GM19328 (cell line): ENCODE results near the gene TLCD2.
A peak's percentile ranks its signal among the peaks of the same experiment; 100 is the strongest.
"Not testable (repeated sequence)": the region's sequence is repeated elsewhere in the genome, so short reads cannot be mapped to it uniquely, and the experiment has no call there.

Experiments
- ATAC-seq: cut with Tn5 transposase; IDR thresholded peaks from one replicate; pipeline ENCODE4 v1.9.1; 2021; ENCODE audit warnings: mild to moderate bottlenecking, moderate library complexity; ENCODE audit not compliant: unreplicated experiment

The TLCD2 gene

DNA sequence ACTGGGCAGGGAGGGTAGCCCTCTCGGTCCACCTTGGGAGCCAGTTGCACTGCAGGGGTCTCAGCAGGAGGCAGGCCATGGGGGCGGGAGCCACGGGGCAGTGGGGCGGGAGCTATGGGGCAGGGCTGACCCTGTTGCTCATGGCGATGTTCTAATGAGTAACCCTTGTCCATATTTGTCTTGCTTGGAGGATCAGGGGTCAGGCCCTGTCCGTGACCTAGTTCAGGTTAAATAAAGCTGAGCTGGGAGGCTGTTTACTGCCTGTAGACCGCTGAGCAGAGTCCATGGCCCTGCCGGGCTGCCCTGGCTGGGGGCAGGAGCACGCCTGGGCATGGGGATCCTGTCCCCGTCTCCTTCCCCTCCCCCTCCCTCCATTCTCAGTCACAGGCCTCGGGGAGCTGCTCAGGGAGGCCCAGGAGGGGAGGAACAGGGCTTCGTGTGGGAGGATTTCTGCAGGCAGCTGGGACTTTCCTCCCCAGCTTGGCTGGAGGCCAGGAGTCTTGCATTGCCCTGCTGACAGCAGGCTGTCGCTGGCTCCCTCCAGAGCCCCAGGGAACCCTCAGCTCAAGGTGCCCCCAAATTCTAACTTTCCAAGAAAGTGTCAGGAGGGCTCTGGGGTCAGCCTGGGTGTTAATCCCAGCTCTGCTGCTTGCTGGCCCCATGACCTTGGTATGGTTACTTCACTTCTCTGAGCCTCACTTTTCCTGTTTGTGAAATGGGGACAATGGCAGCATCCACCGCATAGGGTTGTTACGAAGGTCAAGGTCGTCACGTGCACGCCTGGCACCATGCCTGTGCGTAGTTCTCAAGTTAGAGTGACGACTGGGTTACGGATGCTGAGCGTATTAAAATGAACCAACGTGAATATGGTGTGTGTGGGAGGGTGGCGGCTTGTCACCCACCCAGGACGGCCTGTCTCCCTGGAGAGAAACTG is 26.4 kb upstream of the TLCD2 start:
- no peak for ATAC-seq

DNA sequence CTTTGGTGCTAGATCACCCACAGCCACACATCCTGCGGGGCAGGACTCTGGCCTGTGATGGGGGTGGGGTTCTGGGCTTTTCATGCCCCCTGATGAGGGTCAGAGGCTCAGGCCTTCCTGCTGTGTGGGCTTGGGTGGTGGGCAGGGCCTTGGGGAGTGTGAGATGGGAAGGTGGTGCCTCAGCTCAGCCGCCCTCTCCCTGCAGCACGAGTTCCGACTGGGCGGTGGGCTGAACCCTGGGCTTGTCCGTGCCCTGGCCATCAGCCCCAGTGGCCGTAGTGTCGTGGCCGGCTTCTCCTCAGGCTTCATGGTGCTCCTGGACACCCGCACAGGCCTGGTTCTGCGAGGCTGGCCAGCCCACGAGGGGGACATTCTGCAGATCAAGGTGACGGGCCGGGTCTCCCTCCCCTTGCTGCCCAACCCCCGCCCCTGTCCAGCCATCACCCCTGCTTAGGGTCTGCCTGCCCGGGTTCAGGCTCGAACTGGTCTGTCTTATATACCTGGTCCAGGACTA is 25.7 kb upstream of the TLCD2 start:
- no peak for ATAC-seq

DNA sequence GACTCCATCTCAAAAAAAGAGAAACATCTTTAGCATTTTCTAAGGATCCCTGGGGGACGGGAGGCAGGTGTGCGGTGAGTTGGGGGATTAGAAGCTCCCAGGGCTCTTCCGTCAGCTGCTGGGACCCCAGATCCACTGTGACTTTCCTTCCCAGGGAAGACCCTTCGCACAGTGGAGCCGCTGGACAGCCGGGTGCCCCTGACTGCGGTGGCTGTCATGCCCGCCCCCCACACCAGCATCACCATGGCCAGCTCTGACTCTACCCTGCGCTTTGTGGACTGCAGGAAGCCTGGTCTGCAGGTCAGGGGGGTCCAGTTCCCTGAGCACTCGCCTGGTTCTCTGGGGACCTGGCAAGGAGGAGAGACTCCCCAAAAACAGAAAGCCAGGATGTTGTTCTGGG is 25.2 kb upstream of the TLCD2 start:
- no peak for ATAC-seq

GRCh38 chr17:1733759-1734158 is 23.6 kb upstream of the TLCD2 start:
- ATAC-seq: no peak

DNA sequence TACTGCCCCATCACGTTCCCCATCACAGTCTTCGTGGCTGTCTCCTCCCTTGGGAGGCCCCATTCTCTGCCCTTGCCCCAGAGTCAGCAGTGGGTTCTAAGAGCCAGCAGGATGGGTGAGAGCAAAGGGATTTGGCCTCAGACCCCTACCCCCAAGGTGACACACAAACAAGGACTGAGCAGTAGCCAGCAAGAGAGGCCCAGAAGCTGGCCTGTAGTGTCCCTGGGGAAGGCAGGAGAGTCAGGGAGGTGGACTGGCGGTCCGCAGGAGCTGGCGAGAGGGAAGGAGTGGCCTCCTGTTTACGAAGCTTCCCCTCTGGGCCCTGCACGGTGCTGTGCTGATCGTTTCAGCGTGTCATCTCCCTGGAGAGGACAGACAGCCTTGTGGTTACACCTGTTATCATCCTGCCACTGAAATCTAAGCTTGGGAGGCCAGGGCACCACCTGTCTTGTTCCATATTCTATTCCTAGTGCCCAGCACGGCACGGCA is 22.7 kb upstream of the TLCD2 start:
- ATAC-seq: no peak

- no peak for ATAC-seq
Measured at GRCh38 chr17:1732241-1732832, 22.2 kb upstream of the TLCD2 start.

- ATAC-seq: no peak
Measured at GRCh38 chr17:1731194-1731506, 21.0 kb upstream of the TLCD2 start.

GRCh38 chr17:1730326-1731193 is 20.4 kb upstream of the TLCD2 start:
- ATAC-seq: no peak

- no peak for ATAC-seq
Measured at GRCh38 chr17:1729966-1730325, 19.8 kb upstream of the TLCD2 start.

DNA sequence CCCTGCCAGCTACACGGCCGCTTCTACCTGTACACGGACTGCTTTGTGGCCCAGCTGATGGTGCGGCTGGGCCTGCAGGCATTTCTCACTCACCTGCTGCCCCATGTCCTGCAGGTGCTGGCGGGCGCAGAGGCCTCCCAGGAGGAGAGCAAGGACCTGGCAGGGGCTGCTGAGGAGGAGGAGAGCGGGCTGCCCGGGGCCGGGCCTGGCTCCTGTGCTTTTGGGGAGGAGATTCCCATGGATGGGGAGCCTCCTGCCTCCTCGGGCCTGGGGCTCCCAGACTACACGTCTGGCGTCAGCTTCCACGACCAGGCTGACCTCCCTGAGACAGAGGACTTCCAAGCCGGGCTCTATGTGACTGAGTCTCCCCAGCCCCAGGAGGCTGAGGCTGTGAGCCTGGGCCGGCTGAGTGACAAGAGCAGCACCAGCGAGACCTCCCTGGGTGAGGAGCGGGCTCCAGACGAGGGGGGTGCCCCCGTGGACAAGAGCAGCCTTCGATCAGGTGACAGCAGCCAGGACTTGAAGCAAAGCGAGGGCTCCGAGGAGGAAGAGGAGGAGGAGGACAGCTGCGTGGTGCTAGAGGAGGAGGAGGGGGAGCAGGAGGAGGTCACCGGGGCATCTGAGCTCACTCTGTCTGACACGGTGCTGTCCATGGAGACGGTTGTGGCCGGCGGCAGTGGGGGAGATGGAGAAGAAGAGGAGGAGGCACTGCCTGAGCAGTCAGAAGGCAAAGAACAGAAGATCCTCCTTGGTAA is 17.9 kb upstream of the TLCD2 start:
- ATAC-seq: no peak

DNA sequence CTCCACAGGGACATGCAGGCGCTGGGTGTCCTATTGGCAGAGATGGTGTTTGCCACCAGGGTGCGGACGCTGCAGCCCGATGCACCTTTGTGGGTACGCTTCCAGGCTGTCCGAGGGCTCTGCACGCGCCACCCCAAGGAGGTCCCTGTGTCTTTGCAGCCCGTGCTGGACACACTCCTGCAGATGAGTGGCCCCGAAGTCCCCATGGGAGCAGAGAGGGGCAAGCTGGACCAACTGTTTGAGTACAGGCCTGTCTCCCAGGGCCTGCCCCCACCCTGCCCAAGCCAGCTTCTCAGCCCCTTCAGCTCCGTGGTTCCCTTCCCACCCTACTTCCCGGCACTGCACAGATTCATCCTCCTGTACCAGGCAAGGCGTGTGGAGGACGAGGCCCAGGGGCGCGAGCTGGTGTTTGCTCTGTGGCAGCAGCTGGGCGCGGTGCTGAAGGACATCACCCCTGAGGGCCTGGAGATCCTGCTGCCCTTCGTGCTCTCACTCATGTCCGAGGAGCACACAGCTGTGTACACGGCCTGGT is 17.1 kb upstream of the TLCD2 start:
- ATAC-seq: no peak

DNA sequence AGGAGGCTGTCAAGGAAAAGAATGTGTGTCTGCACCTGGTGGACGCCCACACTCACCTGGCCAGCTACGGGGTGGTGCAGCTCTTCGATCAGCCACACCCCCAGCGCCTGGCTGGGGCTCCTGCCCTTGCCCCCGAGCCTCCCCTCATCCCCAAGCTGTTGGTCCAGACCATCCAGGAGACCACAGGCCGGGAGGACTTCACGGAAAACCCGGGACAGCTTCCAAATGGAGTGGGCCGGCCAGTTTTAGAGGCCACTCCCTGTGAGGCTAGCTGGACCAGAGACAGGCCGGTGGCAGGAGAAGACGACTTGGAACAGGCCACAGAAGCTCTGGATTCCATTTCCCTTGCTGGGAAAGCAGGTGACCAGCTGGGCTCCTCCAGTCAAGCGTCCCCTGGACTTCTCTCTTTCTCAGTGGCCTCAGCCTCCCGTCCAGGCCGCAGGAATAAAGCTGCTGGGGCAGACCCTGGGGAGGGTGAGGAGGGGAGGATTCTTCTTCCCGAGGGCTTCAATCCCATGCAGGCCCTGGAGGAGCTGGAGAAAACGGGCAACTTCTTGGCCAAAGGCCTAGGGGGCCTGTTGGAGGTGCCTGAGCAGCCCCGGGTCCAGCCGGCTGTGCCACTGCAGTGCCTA is 16.6 kb upstream of the TLCD2 start:
- ATAC-seq: no peak

GRCh38 chr17:1725642-1726511 is 15.7 kb upstream of the TLCD2 start:
- no peak for ATAC-seq

GRCh38 chr17:1724869-1725641 is 14.9 kb upstream of the TLCD2 start:
- ATAC-seq: peak; percentile 2

GRCh38 chr17:1724351-1724868 is 14.2 kb upstream of the TLCD2 start, which contains the start of gene WDR81:
TSS of gene WDR81 (plus strand) at chr17:1724704. CDS start at chr17:1724960, 256 bp downstream.
- peak; percentile 52 for ATAC-seq

DNA sequence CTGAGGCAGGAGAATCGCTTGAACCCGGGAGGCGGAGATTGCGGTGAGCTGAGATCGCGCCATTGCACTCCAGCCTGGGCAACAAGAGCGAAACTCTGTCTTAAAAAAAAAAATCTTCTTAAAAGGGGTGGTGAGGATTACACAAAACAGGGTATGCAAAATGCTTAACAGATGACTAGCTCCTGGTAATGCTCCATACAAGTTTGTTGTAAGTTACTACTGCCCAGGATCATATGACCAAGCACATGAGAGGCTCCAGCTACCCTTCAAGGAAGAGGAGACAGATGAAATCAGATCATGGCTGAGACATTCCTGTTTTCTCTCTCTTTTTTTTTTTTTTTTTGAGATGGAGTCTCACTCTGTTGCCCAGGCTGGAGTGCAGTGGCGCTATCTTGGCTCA is 11.8 kb upstream of the TLCD2 start:
- ATAC-seq: not testable (repeated sequence)

GRCh38 chr17:1720856-1721386 is 10.7 kb upstream of the TLCD2 start:
- ATAC-seq: no peak
